A549 (cell line): Measurements from ENCODE around the gene TNFRSF11A.

Experiments
- CTCF ChIP-seq: fragments of >200 bp; sonication (Bioruptor Twin); formaldehyde crosslinking; IDR thresholded peaks from 3 replicates; pipeline ENCODE4 v1.5.1; 2016
- HMGXB4 ChIP-seq: fragments of 250-450 bp; sonication (Bioruptor Pico); IDR thresholded peaks from 2 replicates; pipeline ENCODE4 v1.5.0; 2021; ENCODE audit warnings: mild to moderate bottlenecking, moderate library complexity, borderline replicate concordance
- MAX ChIP-seq: IDR thresholded peaks from 2 replicates; pipeline ENCODE4 v1.6.1; 2012
- MAZ ChIP-seq: fragments of 150-350 bp; IDR thresholded peaks from 2 replicates; pipeline ENCODE4 v1.6.1; 2014; ENCODE audit warnings: antibody characterized with exemption, low read depth, low read length, borderline replicate concordance
- MYC ChIP-seq: IDR thresholded peaks from 2 replicates; pipeline ENCODE4 v1.6.1; 2012; ENCODE audit warnings: mild to moderate bottlenecking, inconsistent platforms, low read length, improper control_type of control experiment, borderline replicate concordance
- PBX3 ChIP-seq: IDR thresholded peaks from 2 replicates; pipeline ENCODE4 v1.6.1; 2012
- POLR2A ChIP-seq: IDR thresholded peaks from 2 replicates; pipeline ENCODE4 v1.6.1; 2012; ENCODE audit warnings: mild to moderate bottlenecking, low read length
- RFX5 ChIP-seq: fragments of 450-650 bp; IDR thresholded peaks from 2 replicates; pipeline ENCODE4 v1.7.1; 2014; ENCODE audit warnings: antibody characterized with exemption, mild to moderate bottlenecking, moderate library complexity

GRCh38 chr18:62377131-62377807, 52.2 kb downstream of the TNFRSF11A start:
- no peak for TF ChIP-seq POLR2A
- no peak for TF ChIP-seq CTCF
- no peak for TF ChIP-seq MAZ
- TF ChIP-seq RFX5: no peak
- TF ChIP-seq HMGXB4: no peak
- TF ChIP-seq MYC: no peak
- no peak for TF ChIP-seq MAX
- TF ChIP-seq PBX3: no peak
